ENCODE measurements around the gene CORIN. TPM values are rescaled to one million over a fixed set of nuclear protein-coding genes. Genes with fewer than 3 reads are reported as not detected.

Gene CORIN
- total and polyA plus RNA-seq, 2 experiments from 2014 or later: not detected

DNA sequence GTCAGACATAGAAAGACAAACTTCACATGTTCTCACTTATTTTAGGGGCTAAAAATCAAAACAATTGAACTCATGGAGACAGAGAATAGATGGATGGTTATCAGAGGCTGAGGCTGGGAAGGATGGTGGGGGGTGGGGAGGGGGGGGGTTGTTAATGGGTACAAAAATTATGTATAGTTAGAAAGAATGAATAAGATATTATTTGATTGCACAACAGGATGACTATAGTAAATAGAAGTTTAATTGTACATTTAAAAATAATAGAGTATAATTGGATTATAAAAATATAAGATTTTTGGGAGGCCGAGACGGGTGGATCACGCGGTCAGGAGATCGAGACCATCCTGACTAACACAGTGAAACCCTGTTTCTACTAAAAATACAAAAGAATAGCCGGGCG is 33.3 kb downstream of the CORIN start:
- Histone ChIP-seq H3K4me2 (no peak overlapping the region), H3K9me2 (ENCODE audit: insufficient read depth) (no peaks in the 10 kb centered on the region; the same call in 1 of the 2 replicates), H2AFZ (no peak overlapping the region), H3K27ac (ENCODE audit: low read depth) (no peak overlapping the region), H4K20me1 (replicated peaks; ENCODE audit: insufficient read depth) (no peaks in the 10 kb centered on the region), H3K4me1 (ENCODE audit: insufficient read depth) (no peaks in the 10 kb centered on the region), H3K79me2 (replicated peaks; ENCODE audit: insufficient read depth) (no peaks in the 10 kb centered on the region), H3K4me3 (no peak overlapping the region), H3F3A (replicated peaks; ENCODE audit: low read depth) (no peaks in the 10 kb centered on the region), H3K36me3 (ENCODE audit: insufficient read depth) (no peaks in the 10 kb centered on the region), H3K27me3 (ENCODE audit: insufficient read depth) (no peaks in the 10 kb centered on the region)
- TF ChIP-seq JUNB (IDR thresholded peaks at IDR 0.05; ENCODE audit: unreplicated experiment): no peak
- TF ChIP-seq REST (IDR thresholded peaks at IDR 0.05; ENCODE audit: unreplicated experiment): no peak
- no peak for TF ChIP-seq ZNF462 (CRISPR knock-in tag; IDR thresholded peaks at IDR 0.05)
- TF ChIP-seq EZH2 (IDR thresholded peaks at IDR 0.05; ENCODE audit: low read depth, unreplicated experiment): no peak
- no peak for TF ChIP-seq ZNF331 (CRISPR knock-in tag; IDR thresholded peaks at IDR 0.05; ENCODE audit: low read depth)
- TF ChIP-seq, protein P1, sequence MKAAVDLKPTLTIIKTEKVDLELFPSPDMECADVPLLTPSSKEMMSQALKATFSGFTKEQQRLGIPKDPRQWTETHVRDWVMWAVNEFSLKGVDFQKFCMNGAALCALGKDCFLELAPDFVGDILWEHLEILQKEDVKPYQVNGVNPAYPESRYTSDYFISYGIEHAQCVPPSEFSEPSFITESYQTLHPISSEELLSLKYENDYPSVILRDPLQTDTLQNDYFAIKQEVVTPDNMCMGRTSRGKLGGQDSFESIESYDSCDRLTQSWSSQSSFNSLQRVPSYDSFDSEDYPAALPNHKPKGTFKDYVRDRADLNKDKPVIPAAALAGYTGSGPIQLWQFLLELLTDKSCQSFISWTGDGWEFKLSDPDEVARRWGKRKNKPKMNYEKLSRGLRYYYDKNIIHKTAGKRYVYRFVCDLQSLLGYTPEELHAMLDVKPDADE (IDR thresholded peaks at IDR 0.05): no peak
- no peak for TF ChIP-seq EZH2phosphoT487 (IDR thresholded peaks at IDR 0.05; ENCODE audit: unreplicated experiment)
- no peak for TF ChIP-seq POLR2AphosphoS5 (IDR thresholded peaks at IDR 0.05; ENCODE audit: low read depth)
- TF ChIP-seq ZNF114 (CRISPR knock-in tag; IDR thresholded peaks at IDR 0.05): no peak
- no peak for TF ChIP-seq CREB1 (CRISPR knock-in tag; IDR thresholded peaks at IDR 0.05; ENCODE audit: low read depth)
- no peak for TF ChIP-seq NANOG (IDR thresholded peaks at IDR 0.05; ENCODE audit: borderline replicate concordance)
- TF ChIP-seq STAT1 (IDR thresholded peaks at IDR 0.05; ENCODE audit: unreplicated experiment): no peak
- TF ChIP-seq, protein P2, sequence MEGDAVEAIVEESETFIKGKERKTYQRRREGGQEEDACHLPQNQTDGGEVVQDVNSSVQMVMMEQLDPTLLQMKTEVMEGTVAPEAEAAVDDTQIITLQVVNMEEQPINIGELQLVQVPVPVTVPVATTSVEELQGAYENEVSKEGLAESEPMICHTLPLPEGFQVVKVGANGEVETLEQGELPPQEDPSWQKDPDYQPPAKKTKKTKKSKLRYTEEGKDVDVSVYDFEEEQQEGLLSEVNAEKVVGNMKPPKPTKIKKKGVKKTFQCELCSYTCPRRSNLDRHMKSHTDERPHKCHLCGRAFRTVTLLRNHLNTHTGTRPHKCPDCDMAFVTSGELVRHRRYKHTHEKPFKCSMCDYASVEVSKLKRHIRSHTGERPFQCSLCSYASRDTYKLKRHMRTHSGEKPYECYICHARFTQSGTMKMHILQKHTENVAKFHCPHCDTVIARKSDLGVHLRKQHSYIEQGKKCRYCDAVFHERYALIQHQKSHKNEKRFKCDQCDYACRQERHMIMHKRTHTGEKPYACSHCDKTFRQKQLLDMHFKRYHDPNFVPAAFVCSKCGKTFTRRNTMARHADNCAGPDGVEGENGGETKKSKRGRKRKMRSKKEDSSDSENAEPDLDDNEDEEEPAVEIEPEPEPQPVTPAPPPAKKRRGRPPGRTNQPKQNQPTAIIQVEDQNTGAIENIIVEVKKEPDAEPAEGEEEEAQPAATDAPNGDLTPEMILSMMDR (conservative IDR thresholded peaks at IDR 0.05; ENCODE audit: low read depth in 2 of 2): no peak
- Mint-ChIP-seq H3K9me3 (no peaks in the 10 kb centered on the region; the same call in none of the 3 replicates), H3K4me3 (no peak overlapping the region), H3K27me3 (ENCODE audit: insufficient read depth, low read depth, poor library complexity) (peaks cover 1% of the 10 kb centered on the region), H3K4me1 (no peaks in the 10 kb centered on the region), H3K36me3 (ENCODE audit: low read depth) (no peaks in the 10 kb centered on the region; the same call in 2 of the 3 replicates), H3K27ac (no peak overlapping the region)
- ATAC-seq: no peak
- no peak for DNase-seq (ENCODE audit: low spot score)

All from GM23338 (cell line).